Thymus (tissue), 11 donors: ENCODE data around the gene DZIP3. TPM values are rescaled to one million over a fixed set of nuclear protein-coding genes. Genes with fewer than 3 reads are reported as not detected.

Experiments
- DNase-seq, 9 donors: peaks; one replicate each; pipeline ENCODE4 v3.0.0-alpha.2; 2013; ENCODE audit warnings: low spot score in 9 of 9, low read depth in 6 of 9, missing footprints in 1 of 9
- H3K27ac ChIP-seq, 2 donors: one replicate each; pipeline ENCODE4 v1.5.1; 2013; ENCODE audit warnings: control low read depth in 1 of 2, low read depth in 1 of 2, low read length in 1 of 2, mild to moderate bottlenecking in 1 of 2, moderate library complexity in 1 of 2
- H3K27me3 ChIP-seq, 2 donors: one replicate each; pipeline ENCODE4 v1.5.1; 2013; ENCODE audit warnings: low read length in 1 of 2; ENCODE audit not compliant: control insufficient read depth in 2 of 2, insufficient read depth in 1 of 2
- H3K36me3 ChIP-seq, 2 donors: one replicate each; pipeline ENCODE4 v1.5.1; 2013; ENCODE audit warnings: low read length in 1 of 2, mild to moderate bottlenecking in 1 of 2, moderate library complexity in 1 of 2; ENCODE audit not compliant: control insufficient read depth in 2 of 2, insufficient read depth in 2 of 2
- H3K4me1 ChIP-seq, 2 donors: one replicate each; pipeline ENCODE4 v1.5.1; 2013; ENCODE audit warnings: low read length in 2 of 2; ENCODE audit not compliant: control insufficient read depth in 2 of 2, insufficient read depth in 2 of 2
- H3K4me3 ChIP-seq, 2 donors: one replicate each; pipeline ENCODE4 v1.5.1; 2013; ENCODE audit warnings: low read length in 2 of 2, control low read depth in 1 of 2, mild to moderate bottlenecking in 1 of 2
- H3K9me3 ChIP-seq, 2 donors: one replicate each; pipeline ENCODE4 v1.5.1; 2013; ENCODE audit warnings: low read length in 1 of 2, mild to moderate bottlenecking in 1 of 2; ENCODE audit not compliant: control insufficient read depth in 2 of 2, insufficient read depth in 1 of 2
- WGBS: extraction: QIAGEN DNeasy Blood & Tissue Kit; methylation state at CpG from one replicate; pipeline ENCODE4 v1.1.7; 2013; 5-methylcytosine and 5-hydroxymethylcytosine counted together
- polyA plus RNA-seq: library from polyadenylated mRNA; stranded (reverse); fragments of 200-250 nt; gene quantifications from one replicate; pipeline ENCODE4 v1.2.3, GENCODE V29; 2013
- total RNA-seq: library from RNA; stranded (reverse); fragments of 120-200 nt; gene quantifications from one replicate; pipeline ENCODE4 v1.2.4, GENCODE V29; 2013
- donor health status: healthy.

The DZIP3 gene
- total and polyA plus RNA-seq, 2 donors, result 12.7 to 13.4 TPM

GRCh38 chr3:108590460-108590859, 938 bp downstream of the DZIP3 start:
- no peaks in the 10 kb centered on the region for H3K27me3 ChIP-seq
- H3K4me3 ChIP-seq, result peak overlapping the region; percentile 31 to 90
- WGBS, result 33% methylated on average over 4 of the region's 4 CpGs
- H3K4me1 ChIP-seq, result peaks cover 3 to 4% of the 10 kb centered on the region in 2 donors
- DNase-seq, result peak in 5 of 9 donors; percentile 26 to 74 (median 36)
- no peaks in the 10 kb centered on the region for H3K36me3 ChIP-seq
- no peaks in the 10 kb centered on the region for H3K9me3 ChIP-seq
- peak overlapping the region; percentile 33 to 60 for H3K27ac ChIP-seq

- H3K4me1 ChIP-seq, result peaks cover 3 to 7% of the 10 kb centered on the region in 2 donors
- H3K36me3 ChIP-seq, result no peaks in the 10 kb centered on the region
- no peaks in the 10 kb centered on the region for H3K27me3 ChIP-seq
- no peak overlapping the region for H3K27ac ChIP-seq
- H3K4me3 ChIP-seq, result no peak overlapping the region
- 95% methylated on average over 2 of the region's 2 CpGs for WGBS
- H3K9me3 ChIP-seq, result no peaks in the 10 kb centered on the region
- no peak for DNase-seq
Observed at GRCh38 chr3:108595321-108595720, 5.8 kb downstream of the DZIP3 start.

- Histone ChIP-seq H3K36me3 (no peaks in the 10 kb centered on the region), H3K27me3 (no peaks in the 10 kb centered on the region), H3K9me3 (no peaks in the 10 kb centered on the region), H3K4me3 (no peak overlapping the region), H3K27ac (no peak overlapping the region), H3K4me1 (peaks cover 0 to 6% of the 10 kb centered on the region in 2 donors)
- DNase-seq, result no peak
- 80% methylated on average over 5 of the region's 5 CpGs for WGBS
Observed at GRCh38 chr3:108598375-108598774, 8.9 kb downstream of the DZIP3 start.

DNA sequence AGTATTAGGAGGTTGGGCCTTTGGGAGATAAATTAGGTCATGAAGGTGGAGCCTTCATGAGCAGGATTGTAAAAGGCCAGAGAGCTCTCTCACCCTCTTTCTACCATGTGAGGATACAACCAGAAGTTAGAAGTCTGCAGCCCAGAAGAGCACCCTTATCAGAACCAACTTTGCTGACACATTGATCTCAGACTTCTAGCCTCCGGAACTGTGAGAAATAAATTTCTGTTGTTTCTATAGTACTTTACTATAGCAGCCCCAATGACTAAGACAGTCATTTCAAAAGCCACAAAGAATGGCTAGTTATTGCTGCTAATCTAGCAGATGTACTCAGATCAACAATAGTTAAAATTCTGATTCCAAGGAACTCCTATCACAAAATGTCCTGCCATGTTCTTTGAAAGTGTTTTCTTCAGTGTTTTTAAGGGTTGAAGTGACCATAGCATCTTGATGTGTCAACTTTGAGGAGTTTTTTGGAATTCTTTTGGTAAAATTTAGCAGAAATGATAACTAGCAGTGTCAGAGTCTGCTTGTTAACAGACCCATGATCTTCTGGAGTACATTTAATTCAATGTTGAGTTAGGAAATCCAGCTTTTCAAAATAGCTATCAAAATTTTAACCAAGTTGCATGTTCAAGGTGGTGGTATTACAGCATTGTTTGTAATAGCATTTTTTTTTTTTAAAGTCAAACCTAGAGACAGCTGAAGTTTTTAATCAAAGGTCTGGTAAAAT, 10.3 kb downstream of the DZIP3 start:
- Histone ChIP-seq H3K36me3 (no peaks in the 10 kb centered on the region), H3K27ac (no peak overlapping the region), H3K27me3 (no peaks in the 10 kb centered on the region), H3K4me3 (no peak overlapping the region), H3K4me1 (peaks cover 4 to 6% of the 10 kb centered on the region in 2 donors), H3K9me3 (no peaks in the 10 kb centered on the region)
- no peak for DNase-seq
- WGBS, result 97% methylated on average over 1 of the region's 1 CpG

GRCh38 chr3:108602249-108602934, 12.9 kb downstream of the DZIP3 start:
- H3K4me1 ChIP-seq, result peaks cover 3 to 4% of the 10 kb centered on the region in 2 donors
- H3K27me3 ChIP-seq, result no peaks in the 10 kb centered on the region
- peak overlapping the region; percentile 70 to 83 for H3K27ac ChIP-seq
- WGBS, result 30% methylated on average over 5 of the region's 5 CpGs
- no peaks in the 10 kb centered on the region for H3K36me3 ChIP-seq
- peak overlapping the region in 1 of 2 donors; percentile 13 for H3K4me3 ChIP-seq
- H3K9me3 ChIP-seq, result no peaks in the 10 kb centered on the region
- DNase-seq, result peak in 3 of 9 donors; percentile 50 to 80 (median 56)

DNA sequence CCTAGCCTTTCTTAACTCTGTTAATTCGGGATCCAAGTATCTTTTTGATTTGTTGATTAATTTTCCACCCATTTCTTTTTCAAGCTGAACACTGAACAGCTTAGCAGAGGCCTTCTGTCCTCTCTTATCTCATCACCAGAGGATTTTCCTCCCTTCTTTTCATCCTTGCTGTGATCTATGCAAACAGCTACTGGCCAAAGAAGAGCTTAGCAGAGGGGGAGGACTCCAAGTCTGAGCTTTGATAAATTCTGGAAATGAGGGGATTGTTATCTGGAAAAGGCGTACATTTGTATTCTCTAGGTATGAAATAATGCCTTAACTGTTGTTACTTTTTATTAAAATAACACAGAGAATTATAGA, 13.4 kb downstream of the DZIP3 start:
- Histone ChIP-seq H3K4me3 (peak overlapping the region in 1 of 2 donors; percentile 13), H3K27ac (peak overlapping the region; percentile 70 to 83), H3K9me3 (no peaks in the 10 kb centered on the region), H3K36me3 (no peaks in the 10 kb centered on the region), H3K27me3 (no peaks in the 10 kb centered on the region), H3K4me1 (peaks cover 3 to 4% of the 10 kb centered on the region in 2 donors)
- 81% methylated on average over 2 of the region's 2 CpGs for WGBS
- no peak for DNase-seq

DNA sequence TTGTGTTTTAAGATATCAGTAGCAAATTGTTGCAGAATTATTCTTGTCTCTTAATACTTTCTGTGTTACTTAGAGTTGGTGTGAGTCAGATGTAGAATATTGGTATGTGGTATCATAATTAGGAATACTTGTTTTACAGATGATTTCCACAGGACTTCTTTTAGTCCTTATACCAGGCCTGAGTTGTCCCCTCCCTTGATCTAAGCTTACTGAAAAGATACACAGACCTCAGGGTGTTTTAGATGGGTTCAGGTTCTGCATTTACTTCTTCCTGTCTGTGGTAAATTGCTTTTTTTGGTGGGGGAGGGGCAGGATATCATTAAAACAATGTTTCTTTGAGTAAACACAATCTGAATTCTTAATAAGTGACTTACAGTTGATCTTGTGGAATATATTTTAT, 14.2 kb downstream of the DZIP3 start:
- Histone ChIP-seq H3K4me3 (no peak overlapping the region), H3K27me3 (no peaks in the 10 kb centered on the region), H3K27ac (no peak overlapping the region), H3K36me3 (no peaks in the 10 kb centered on the region), H3K4me1 (peaks cover 3 to 4% of the 10 kb centered on the region in 2 donors), H3K9me3 (no peaks in the 10 kb centered on the region)
- peak in 4 of 9 donors; percentile 44 to 78 (median 54) for DNase-seq

- no peak overlapping the region for H3K27ac ChIP-seq
- H3K36me3 ChIP-seq, result peaks cover 0 to 3% of the 10 kb centered on the region in 2 donors
- H3K4me3 ChIP-seq, result no peak overlapping the region
- H3K27me3 ChIP-seq, result no peaks in the 10 kb centered on the region
- H3K4me1 ChIP-seq, result peaks cover 3 to 4% of the 10 kb centered on the region in 2 donors
- DNase-seq, result no peak
- no peaks in the 10 kb centered on the region for H3K9me3 ChIP-seq
- 96% methylated on average over 2 of the region's 2 CpGs for WGBS
Observed at GRCh38 chr3:108605028-108605427, 15.5 kb downstream of the DZIP3 start.

- Histone ChIP-seq H3K36me3 (peaks cover 0 to 3% of the 10 kb centered on the region in 2 donors), H3K4me3 (no peak overlapping the region), H3K27me3 (no peaks in the 10 kb centered on the region), H3K27ac (peak overlapping the region in 1 of 2 donors; percentile 25), H3K9me3 (no peaks in the 10 kb centered on the region), H3K4me1 (peaks cover 3 to 4% of the 10 kb centered on the region in 2 donors)
- peak in 2 of 9 donors; percentile 9 to 21 for DNase-seq
- WGBS, result 85% methylated on average over 4 of the region's 4 CpGs
Observed at GRCh38 chr3:108605491-108605890, 16.0 kb downstream of the DZIP3 start.
